OCI-LY7 (cell line): ENCODE measurements around the gene SLC6A7. TPM values are rescaled to one million over a fixed set of nuclear protein-coding genes. Genes with fewer than 3 reads are reported as not detected.

ENCODE experiments used
- BruUV-seq: library from RNA; stranded (reverse); fragments of 400-500 nt; replicated peaks from 2 replicates; lab custom pipeline; 2021; lab: Mats Ljungman, UMichigan
- CTCF ChIA-PET: fragments of 300-600 bp; sonication (Branson Sonifier 250); formaldehyde crosslinking; loops from one replicate; lab custom pipeline; 2022; ENCODE audit warnings: antibody characterized with exemption; ENCODE audit not compliant: unreplicated experiment; lab: Charles Lee
- POLR2A ChIA-PET: fragments of 300-600 bp; sonication (Branson Sonifier 250); formaldehyde crosslinking; loops from one replicate; lab custom pipeline; 2022; ENCODE audit warnings: antibody characterized with exemption; lab: Charles Lee
- DNase-seq: peaks from one replicate; pipeline ENCODE4 v3.0.0-alpha.2; 2015; ENCODE audit warnings: low spot score
- H2AFZ ChIP-seq: fragments of 200-600 bp; sonication (generic), shearing (Covaris generic); 2 replicates; pipeline ENCODE4 v1.6.1; 2014; ENCODE audit warnings: mild to moderate bottlenecking, antibody characterized with exemption, low read length, moderate library complexity
- H3K27ac ChIP-seq: fragments of 200-600 bp; sonication (generic); 2 replicates; pipeline ENCODE4 v1.5.1; 2014; ENCODE audit warnings: mixed run types, low read depth, mild to moderate bottlenecking, moderate library complexity, low read length, inconsistent platforms; ENCODE audit not compliant: poor library complexity, severe bottlenecking
- H3K36me3 ChIP-seq: fragments of 200-600 bp; sonication (generic); 2 replicates; pipeline ENCODE4 v1.6.1; 2014; ENCODE audit warnings: mild to moderate bottlenecking, antibody characterized with exemption, low read length, moderate library complexity, mixed read lengths; ENCODE audit not compliant: insufficient read depth
- H3K4me1 ChIP-seq: fragments of 200-600 bp; sonication (generic); 2 replicates; pipeline ENCODE4 v1.5.1; 2014; ENCODE audit warnings: mild to moderate bottlenecking, low read length; ENCODE audit not compliant: insufficient read depth, poor library complexity, severe bottlenecking
- H3K4me2 ChIP-seq: fragments of 200-600 bp; sonication (generic); 2 replicates; pipeline ENCODE4 v1.6.1; 2014; ENCODE audit warnings: mild to moderate bottlenecking, low read length
- H3K4me3 ChIP-seq: fragments of 200-600 bp; sonication (generic); 2 replicates; pipeline ENCODE4 v1.5.1; 2014; ENCODE audit warnings: mild to moderate bottlenecking, low read depth, low read length; ENCODE audit not compliant: poor library complexity, severe bottlenecking
- H3K79me2 ChIP-seq: fragments of 200-600 bp; sonication (generic); 2 replicates; pipeline ENCODE4 v1.6.1; 2016; ENCODE audit warnings: low read depth, mild to moderate bottlenecking, low read length, moderate library complexity, mixed read lengths; ENCODE audit not compliant: insufficient read depth
- H3K9me2 ChIP-seq: fragments of 200-600 bp; sonication (generic); 2 replicates; pipeline ENCODE4 v1.6.1; 2016; ENCODE audit warnings: mild to moderate bottlenecking, low read length, mixed read lengths; ENCODE audit not compliant: insufficient read depth
- H3K9me3 ChIP-seq: fragments of 200-600 bp; sonication (generic); 2 replicates; pipeline ENCODE4 v1.6.1; 2014; ENCODE audit warnings: mild to moderate bottlenecking, mixed run types, low read length, mixed read lengths
- H4K20me1 ChIP-seq: fragments of 200-600 bp; sonication (generic); 2 replicates; pipeline ENCODE4 v1.6.1; 2014; ENCODE audit warnings: mild to moderate bottlenecking, antibody characterized with exemption, low read length, moderate library complexity, mixed read lengths; ENCODE audit not compliant: insufficient read depth
- CTCF ChIP-seq: fragments of 200-600 bp; sonication (generic); conservative IDR thresholded peaks from 2 replicates; pipeline ENCODE4 v1.5.1; 2014; ENCODE audit warnings: mild to moderate bottlenecking, antibody characterized with exemption, low read length, moderate library complexity, mixed read lengths
- EZH2phosphoT487 ChIP-seq: fragments of 200-600 bp; sonication (generic); IDR thresholded peaks from 2 replicates; pipeline ENCODE4 v1.6.1; 2018; ENCODE audit warnings: low read depth, borderline replicate concordance, mild to moderate bottlenecking, mixed run types, antibody characterized with exemption, low read length, moderate library complexity, mixed read lengths
- intact Hi-C: fragments of 100-400 bp; cut with micrococcal nuclease; formaldehyde crosslinking; loops from one replicate; pipeline ENCODE4 v1.10.0; 2022; ENCODE audit not compliant: unreplicated experiment
- total RNA-seq, 2 experiments: library from RNA; depleted of rRNA in 1 of 2; stranded (reverse); fragments of >200 nt in 1 of 2; shearing (Covaris generic) in 1 of 2; gene quantifications; 2 replicates each; pipeline ENCODE4 v1.2.3, GENCODE V29; 2014 to 2022

Gene SLC6A7
- total RNA-seq, 2 experiments from 2014 or later: not detected

GRCh38 chr5:150142185-150142958 is 47.5 kb upstream of the SLC6A7 start:
- Histone ChIP-seq H3K79me2 (no peaks in the 10 kb centered on the region), H2AFZ (no peak overlapping the region), H3K4me2 (no peak overlapping the region), H3K36me3 (no peaks in the 10 kb centered on the region), H3K4me3 (no peak overlapping the region), H3K4me1 (no peaks in the 10 kb centered on the region), H3K27ac (no peak overlapping the region), H3K9me3 (no peaks in the 10 kb centered on the region), H4K20me1 (no peaks in the 10 kb centered on the region), H3K9me2 (no peaks in the 10 kb centered on the region)
- POLR2A ChIA-PET: no interaction called here
- TF ChIP-seq CTCF (no peak), EZH2phosphoT487 (no peak)
- DNase-seq: no peak
- CTCF ChIA-PET: interaction anchor here (0.6 kb wide), 2 partner anchors 74 to 131 kb away, joined by 3 read pairs; no protein-coding TSS in a partner anchor
- intact Hi-C loops: no loop called here
- no TSS peak for BruUV-seq

GRCh38 chr5:150142959-150143349 is 46.9 kb upstream of the SLC6A7 start:
- DNase-seq: no peak
- POLR2A ChIA-PET: no interaction called here
- H3K4me2 ChIP-seq: no peak overlapping the region
- H3K4me1 ChIP-seq: no peaks in the 10 kb centered on the region
- no peaks in the 10 kb centered on the region for H3K79me2 ChIP-seq
- no peaks in the 10 kb centered on the region for H3K9me2 ChIP-seq
- TF ChIP-seq CTCF (no peak), EZH2phosphoT487 (no peak)
- CTCF ChIA-PET: interaction anchor here (0.6 kb wide), 2 partner anchors 131 to 216 kb away, joined by 3 to 9 read pairs; no protein-coding TSS in a partner anchor
- H3K36me3 ChIP-seq: no peaks in the 10 kb centered on the region
- H3K9me3 ChIP-seq: no peaks in the 10 kb centered on the region
- no peak overlapping the region for H3K27ac ChIP-seq
- BruUV-seq: no TSS peak
- H3K4me3 ChIP-seq: no peak overlapping the region
- intact Hi-C loops: no loop called here
- H4K20me1 ChIP-seq: no peaks in the 10 kb centered on the region
- no peak overlapping the region for H2AFZ ChIP-seq
